Brain microvascular endothelial cell (primary cell): ENCODE results near the gene SHC3.

Experiments used
- DNase-seq: peaks from one replicate; pipeline ENCODE4 v3.0.0-alpha.2; 2020
- H3K27ac ChIP-seq: fragments of 250-450 bp; sonication (Bioruptor Pico); 2 replicates; pipeline ENCODE4 v1.5.1; 2020; ENCODE audit warnings: mild to moderate bottlenecking, moderate library complexity
- H3K27me3 ChIP-seq: fragments of 250-450 bp; sonication (Bioruptor Pico); replicated peaks from 2 replicates; pipeline ENCODE4 v1.5.1; 2020; ENCODE audit warnings: mild to moderate bottlenecking
- H3K36me3 ChIP-seq: fragments of 250-450 bp; sonication (Bioruptor Pico); replicated peaks from 2 replicates; pipeline ENCODE4 v1.5.1; 2020; ENCODE audit warnings: mild to moderate bottlenecking
- H3K4me3 ChIP-seq: 2 replicates; pipeline ENCODE4 v1.5.1; 2011; ENCODE audit warnings: low read depth, mild to moderate bottlenecking, control low read depth, low read length, moderate library complexity
- in situ Hi-C: cut with HindIII; loops from 2 replicates; pipeline ENCODE4 v1.10.0; 2017; ENCODE audit warnings: low sequenced_read_pairs, low pct_ligation_motif_present
- TF ChIP-seq, protein P1 (sequence below): IDR thresholded peaks from 2 replicates; pipeline ENCODE4 v1.5.1; 2011; ENCODE audit warnings: low read depth, mild to moderate bottlenecking, moderate library complexity, low read length, control low read depth, inconsistent platforms; ENCODE audit errors: missing control alignments

The SHC3 gene

DNA sequence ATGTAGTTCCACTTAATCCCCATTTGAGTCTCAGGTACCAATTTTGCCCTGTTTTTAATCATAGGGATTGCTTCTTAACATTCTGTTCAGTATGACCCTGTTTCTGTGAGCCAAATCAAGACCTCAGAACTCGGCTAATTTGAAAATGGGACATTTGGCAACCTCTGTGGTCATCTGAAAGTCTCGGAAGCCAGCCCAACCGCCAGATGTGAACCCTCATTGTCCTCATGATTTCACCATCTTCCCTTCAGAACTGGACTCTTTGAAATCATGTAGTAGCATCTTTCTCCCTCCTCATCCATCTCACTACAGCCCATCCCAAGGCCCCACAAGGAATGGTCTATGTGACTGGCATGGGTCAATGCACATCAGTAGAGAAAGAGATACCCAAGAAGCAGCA, 98.4 kb downstream of the SHC3 start:
- in situ Hi-C loops: no loop called here
- Histone ChIP-seq H3K36me3 (peaks cover 6% of the 10 kb centered on the region), H3K27ac (no peak overlapping the region), H3K27me3 (no peaks in the 10 kb centered on the region), H3K4me3 (no peak overlapping the region)
- TF ChIP-seq, protein P1, sequence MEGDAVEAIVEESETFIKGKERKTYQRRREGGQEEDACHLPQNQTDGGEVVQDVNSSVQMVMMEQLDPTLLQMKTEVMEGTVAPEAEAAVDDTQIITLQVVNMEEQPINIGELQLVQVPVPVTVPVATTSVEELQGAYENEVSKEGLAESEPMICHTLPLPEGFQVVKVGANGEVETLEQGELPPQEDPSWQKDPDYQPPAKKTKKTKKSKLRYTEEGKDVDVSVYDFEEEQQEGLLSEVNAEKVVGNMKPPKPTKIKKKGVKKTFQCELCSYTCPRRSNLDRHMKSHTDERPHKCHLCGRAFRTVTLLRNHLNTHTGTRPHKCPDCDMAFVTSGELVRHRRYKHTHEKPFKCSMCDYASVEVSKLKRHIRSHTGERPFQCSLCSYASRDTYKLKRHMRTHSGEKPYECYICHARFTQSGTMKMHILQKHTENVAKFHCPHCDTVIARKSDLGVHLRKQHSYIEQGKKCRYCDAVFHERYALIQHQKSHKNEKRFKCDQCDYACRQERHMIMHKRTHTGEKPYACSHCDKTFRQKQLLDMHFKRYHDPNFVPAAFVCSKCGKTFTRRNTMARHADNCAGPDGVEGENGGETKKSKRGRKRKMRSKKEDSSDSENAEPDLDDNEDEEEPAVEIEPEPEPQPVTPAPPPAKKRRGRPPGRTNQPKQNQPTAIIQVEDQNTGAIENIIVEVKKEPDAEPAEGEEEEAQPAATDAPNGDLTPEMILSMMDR: no peak
- DNase-seq: no peak

DNA sequence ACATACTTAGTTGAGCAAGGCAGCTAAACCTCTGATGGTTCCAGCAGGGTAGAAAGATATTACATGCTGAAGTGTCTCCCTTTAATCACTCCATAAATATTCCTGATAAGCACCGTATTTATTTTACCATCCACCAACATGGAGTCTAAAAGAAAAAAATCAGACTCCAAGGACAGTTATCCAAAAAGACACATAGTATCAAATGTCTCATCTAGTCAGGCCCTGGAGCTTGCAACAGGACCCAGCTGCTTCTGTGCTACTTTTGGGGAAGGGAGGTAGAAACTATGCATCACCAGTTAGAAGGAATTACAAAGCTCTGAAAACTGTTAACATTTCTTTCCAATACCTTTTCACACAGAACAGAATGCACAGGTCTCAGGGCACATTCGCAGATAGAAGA, 99.2 kb downstream of the SHC3 start:
- DNase-seq: no peak
- in situ Hi-C loops: no loop called here
- peaks cover 9% of the 10 kb centered on the region for H3K36me3 ChIP-seq
- TF ChIP-seq, protein P1: no peak
- no peak overlapping the region for H3K4me3 ChIP-seq
- no peaks in the 10 kb centered on the region for H3K27me3 ChIP-seq
- peak overlapping the region; percentile 57 for H3K27ac ChIP-seq

DNA sequence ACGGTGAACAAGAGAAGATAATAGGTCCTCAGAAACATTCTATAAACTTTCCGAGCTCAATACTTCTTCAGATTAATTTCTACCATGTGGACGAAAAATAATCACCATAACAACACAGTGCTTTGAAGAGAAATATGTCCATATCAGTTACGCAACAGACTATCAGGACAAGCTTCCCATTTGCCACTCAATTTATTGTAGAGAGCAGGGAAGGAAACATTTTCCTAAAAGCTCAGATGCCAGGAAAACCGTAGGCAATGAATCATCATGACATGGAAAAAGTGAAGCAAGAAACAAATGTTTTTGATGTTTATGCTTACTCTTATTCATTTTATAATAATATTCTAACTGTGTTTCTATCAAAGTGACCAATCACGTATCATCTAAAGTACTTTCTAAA, 99.8 kb downstream of the SHC3 start:
- H3K4me3 ChIP-seq: no peak overlapping the region
- DNase-seq: peak; percentile 31
- TF ChIP-seq, protein P1: no peak
- peaks cover 14% of the 10 kb centered on the region for H3K36me3 ChIP-seq
- peak overlapping the region; percentile 12 for H3K27ac ChIP-seq
- no peaks in the 10 kb centered on the region for H3K27me3 ChIP-seq
- in situ Hi-C loops: no loop called here

DNA sequence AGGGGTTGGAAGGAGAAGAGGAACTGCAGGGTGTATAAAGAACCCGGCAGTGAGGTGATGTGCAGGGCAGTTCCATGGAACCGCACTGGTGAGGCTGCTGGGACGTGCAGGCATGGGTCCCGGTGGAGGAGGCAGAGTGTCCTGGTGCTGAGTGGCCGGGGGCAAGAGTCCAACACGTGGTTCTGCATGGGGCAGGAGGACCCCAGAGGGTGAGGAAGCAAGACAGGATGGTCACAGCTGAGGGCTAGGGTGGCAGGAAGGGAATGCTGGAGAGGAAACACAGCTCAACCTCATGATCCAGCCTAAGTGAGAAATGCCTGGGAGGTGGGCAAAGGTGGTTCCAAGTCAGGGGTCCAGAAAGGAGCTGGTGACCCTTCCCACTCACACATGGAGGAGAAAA, 100.2 kb downstream of the SHC3 start:
- Histone ChIP-seq H3K27me3 (no peaks in the 10 kb centered on the region), H3K27ac (peak overlapping the region; percentile 12), H3K4me3 (no peak overlapping the region), H3K36me3 (peaks cover 18% of the 10 kb centered on the region)
- in situ Hi-C loops: no loop called here
- TF ChIP-seq, protein P1: no peak
- no peak for DNase-seq

DNA sequence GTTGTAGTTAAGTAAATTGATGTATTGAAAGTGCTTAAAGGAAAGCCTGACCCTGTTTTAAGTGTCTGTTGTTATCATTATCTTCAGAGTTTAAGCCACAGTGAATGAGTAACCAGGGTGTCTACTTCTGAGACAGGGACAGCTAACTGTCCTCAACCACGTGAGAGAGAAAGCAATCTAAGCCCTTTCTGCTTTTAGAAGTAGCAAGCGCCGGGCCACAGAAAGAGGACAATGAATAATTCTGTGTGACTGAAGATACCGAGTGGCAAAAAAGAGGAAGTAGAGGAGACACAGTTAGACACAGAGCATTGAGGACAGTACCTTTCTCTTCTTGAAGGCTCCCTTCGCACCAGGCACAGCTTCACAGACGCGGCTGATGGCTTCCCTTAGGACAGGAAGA, 101.1 kb downstream of the SHC3 start:
- TF ChIP-seq, protein P1: no peak
- Histone ChIP-seq H3K27ac (no peak overlapping the region), H3K27me3 (no peaks in the 10 kb centered on the region), H3K36me3 (peaks cover 25% of the 10 kb centered on the region), H3K4me3 (no peak overlapping the region)
- in situ Hi-C loops: no loop called here
- DNase-seq: no peak

DNA sequence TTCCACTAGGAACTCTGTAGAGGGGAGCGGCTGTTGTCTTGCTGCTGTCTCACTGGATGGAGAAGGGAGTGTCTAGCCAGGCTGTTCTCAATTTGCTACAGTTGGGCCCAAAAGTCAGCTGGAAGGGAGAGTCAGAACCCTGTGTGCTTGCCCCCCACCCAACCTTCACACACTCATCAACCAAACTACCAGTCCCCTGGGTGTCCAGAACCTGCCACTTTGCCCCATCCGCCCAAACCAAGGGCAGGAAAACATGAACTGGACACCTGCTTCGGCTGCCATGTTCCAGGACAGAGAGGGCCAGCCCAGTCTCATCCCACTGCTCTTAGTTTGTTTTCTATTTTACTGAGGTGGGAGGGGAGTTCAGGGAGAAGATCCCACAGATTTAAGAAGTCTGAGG, 105.2 kb downstream of the SHC3 start:
- TF ChIP-seq, protein P1: no peak
- peaks cover 50% of the 10 kb centered on the region for H3K36me3 ChIP-seq
- in situ Hi-C loops: no loop called here
- no peak for DNase-seq
- H3K4me3 ChIP-seq: no peak overlapping the region
- no peak overlapping the region for H3K27ac ChIP-seq
- H3K27me3 ChIP-seq: no peaks in the 10 kb centered on the region
